Measurements from ENCODE around the gene ENDOV. TPM values are rescaled to one million over a fixed set of nuclear protein-coding genes. Genes with fewer than 3 reads are reported as not detected.

Gene ENDOV
- total RNA-seq, 1 experiment from 2014 or later: 28.0 TPM

DNA sequence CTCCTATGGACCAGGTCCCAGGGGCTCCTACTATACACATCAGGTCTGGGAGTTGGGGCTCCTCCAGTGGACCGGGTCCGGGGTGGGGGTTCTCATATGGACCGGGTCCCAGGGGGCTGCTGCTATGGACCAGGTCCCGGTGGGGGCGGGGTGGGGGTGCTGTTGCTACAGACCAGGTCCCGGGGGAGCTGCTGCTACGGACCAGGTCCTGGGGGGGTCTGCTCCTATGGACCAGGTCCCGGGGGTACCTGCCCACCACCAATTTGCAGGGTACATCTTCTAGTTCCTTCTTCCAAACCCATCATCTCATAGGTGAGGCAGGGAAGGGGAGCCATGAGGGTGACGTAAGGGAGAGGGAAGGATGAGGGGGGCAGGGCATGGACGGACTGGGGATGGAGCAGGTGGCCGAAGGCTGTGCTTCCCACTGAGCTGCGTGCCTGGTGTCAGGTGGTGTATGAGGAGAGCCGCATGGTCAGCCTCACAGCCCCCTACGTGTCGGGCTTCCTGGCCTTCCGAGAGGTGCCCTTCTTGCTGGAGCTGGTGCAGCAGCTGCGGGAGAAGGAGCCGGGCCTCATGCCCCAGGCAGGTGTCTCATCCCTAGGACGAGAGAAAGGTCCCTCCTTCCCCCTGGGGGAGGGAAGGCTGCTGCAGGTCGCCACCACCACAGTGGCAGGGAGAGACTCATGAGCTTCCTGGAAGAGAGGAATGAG is 6.6 kb downstream of the ENDOV start:
- no peak overlapping the region for H3K4me3 Mint-ChIP-seq (ENCODE audit: unreplicated experiment)
- no peaks in the 10 kb centered on the region for H3K27me3 Mint-ChIP-seq (ENCODE audit: insufficient read depth, unreplicated experiment)
- no peaks in the 10 kb centered on the region for H3K9me3 Mint-ChIP-seq (ENCODE audit: unreplicated experiment)
- CTCF ChIA-PET: no interaction called here
- H3K4me1 Mint-ChIP-seq (ENCODE audit: insufficient read depth, unreplicated experiment): peaks cover 13% of the 10 kb centered on the region
- no peaks in the 10 kb centered on the region for H3K36me3 Mint-ChIP-seq (ENCODE audit: insufficient read depth, unreplicated experiment)
- POLR2A ChIA-PET: no interaction called here
- no peak overlapping the region for H3K27ac Mint-ChIP-seq (ENCODE audit: low read depth, unreplicated experiment)
- TF ChIP-seq CTCF (IDR thresholded peaks at IDR 0.05; ENCODE audit: unreplicated experiment): no peak
- no TSS peak for BruUV-seq (replicated peaks)
- intact Hi-C loops (cut with micrococcal nuclease): loop anchor here (10.0 kb wide), 1 partner anchor 473 kb away; no protein-coding TSS in a partner anchor
- no peak for DNase-seq (ENCODE audit: unreplicated experiment)

- TF ChIP-seq CTCF (IDR thresholded peaks at IDR 0.05; ENCODE audit: unreplicated experiment): no peak
- no TSS peak for BruUV-seq (replicated peaks)
- ChIA-PET CTCF (no interaction called here), POLR2A (no interaction called here)
- Mint-ChIP-seq H3K27me3 (ENCODE audit: insufficient read depth, unreplicated experiment) (no peaks in the 10 kb centered on the region), H3K4me1 (ENCODE audit: insufficient read depth, unreplicated experiment) (peaks cover 9% of the 10 kb centered on the region), H3K36me3 (ENCODE audit: insufficient read depth, unreplicated experiment) (no peaks in the 10 kb centered on the region), H3K4me3 (ENCODE audit: unreplicated experiment) (no peak overlapping the region), H3K9me3 (ENCODE audit: unreplicated experiment) (no peaks in the 10 kb centered on the region), H3K27ac (ENCODE audit: low read depth, unreplicated experiment) (no peak overlapping the region)
- intact Hi-C loops (cut with micrococcal nuclease): loop anchor here (10.0 kb wide), 1 partner anchor 473 kb away; no protein-coding TSS in a partner anchor
- no peak for DNase-seq (ENCODE audit: unreplicated experiment)
Measured at GRCh38 chr17:80422276-80422675, 7.3 kb downstream of the ENDOV start.

DNA sequence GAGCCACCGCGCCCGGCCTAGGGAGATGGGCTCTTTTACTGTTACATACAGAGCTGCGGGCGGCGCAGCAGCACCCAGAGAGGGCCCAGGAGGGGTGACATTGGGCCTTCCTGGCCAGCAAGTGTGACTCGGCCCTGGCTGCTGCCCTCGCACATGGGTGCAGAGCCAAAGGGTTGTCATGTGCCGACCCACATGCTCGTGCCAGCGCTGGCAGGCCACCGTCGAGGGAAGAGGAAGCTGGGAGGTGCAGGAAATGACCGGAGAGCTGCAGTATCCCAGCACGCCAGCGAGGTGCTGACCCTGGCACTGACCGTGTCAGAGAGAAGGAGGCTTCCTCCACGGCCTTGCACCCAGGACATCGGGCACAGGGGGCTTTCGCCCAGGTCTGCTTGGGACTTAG is 8.0 kb downstream of the ENDOV start:
- DNase-seq (ENCODE audit: unreplicated experiment): no peak
- Mint-ChIP-seq H3K4me1 (ENCODE audit: insufficient read depth, unreplicated experiment) (peaks cover 5% of the 10 kb centered on the region), H3K27ac (ENCODE audit: low read depth, unreplicated experiment) (no peak overlapping the region), H3K27me3 (ENCODE audit: insufficient read depth, unreplicated experiment) (no peaks in the 10 kb centered on the region), H3K36me3 (ENCODE audit: insufficient read depth, unreplicated experiment) (no peaks in the 10 kb centered on the region), H3K4me3 (ENCODE audit: unreplicated experiment) (no peak overlapping the region), H3K9me3 (ENCODE audit: unreplicated experiment) (no peaks in the 10 kb centered on the region)
- CTCF ChIA-PET: interaction anchor here (0.6 to 1.0 kb wide), 3 partner anchors 51 to 560 kb away, joined by 3 to 4 read pairs (median 3); no protein-coding TSS in a partner anchor
- intact Hi-C loops (cut with micrococcal nuclease): loop anchor here (10.0 kb wide), 1 partner anchor 472 kb away; no protein-coding TSS in a partner anchor
- no TSS peak for BruUV-seq (replicated peaks)
- no peak for TF ChIP-seq CTCF (IDR thresholded peaks at IDR 0.05; ENCODE audit: unreplicated experiment)
- POLR2A ChIA-PET: no interaction called here

GRCh38 chr17:80423536-80424225 is 8.7 kb downstream of the ENDOV start:
- no peaks in the 10 kb centered on the region for H3K9me3 Mint-ChIP-seq (ENCODE audit: unreplicated experiment)
- CTCF ChIA-PET: interaction anchor here (0.6 to 1.0 kb wide), 3 partner anchors 50 to 559 kb away, joined by 3 to 4 read pairs (median 3); no protein-coding TSS in a partner anchor
- TF ChIP-seq CTCF (IDR thresholded peaks at IDR 0.05; ENCODE audit: unreplicated experiment): no peak
- BruUV-seq (replicated peaks): no TSS peak
- H3K4me3 Mint-ChIP-seq (ENCODE audit: unreplicated experiment): no peak overlapping the region
- H3K36me3 Mint-ChIP-seq (ENCODE audit: insufficient read depth, unreplicated experiment): no peaks in the 10 kb centered on the region
- POLR2A ChIA-PET: interaction anchor here (0.6 to 1.8 kb wide), 4 partner anchors 8 to 284 kb away, joined by 3 to 8 read pairs (median 3); partner anchors contain the start of gene ENDOV
- no peak overlapping the region for H3K27ac Mint-ChIP-seq (ENCODE audit: low read depth, unreplicated experiment)
- no peaks in the 10 kb centered on the region for H3K4me1 Mint-ChIP-seq (ENCODE audit: insufficient read depth, unreplicated experiment)
- no peak for DNase-seq (ENCODE audit: unreplicated experiment)
- H3K27me3 Mint-ChIP-seq (ENCODE audit: insufficient read depth, unreplicated experiment): no peaks in the 10 kb centered on the region
- intact Hi-C loops (cut with micrococcal nuclease): loop anchor here (10.0 kb wide), 1 partner anchor 471 kb away; no protein-coding TSS in a partner anchor

Data from MCF 10A (cell line).